A172 (cell line): ENCODE data around the gene TMEM203. TPM values are rescaled to one million over a fixed set of nuclear protein-coding genes. Genes with fewer than 3 reads are reported as not detected.

Experiments used
- DNase-seq: peaks from one replicate; pipeline ENCODE4 v3.0.0-alpha.2; 2015; ENCODE audit warnings: low spot score
- total RNA-seq: library from RNA; depleted of rRNA; stranded (reverse); fragments of >200 nt; shearing (Covaris generic); gene quantifications from 2 replicates; pipeline ENCODE4 v1.2.3, GENCODE V29; 2014

The TMEM203 gene
- total RNA-seq, 1 experiment from 2014 or later = 115 TPM

DNA sequence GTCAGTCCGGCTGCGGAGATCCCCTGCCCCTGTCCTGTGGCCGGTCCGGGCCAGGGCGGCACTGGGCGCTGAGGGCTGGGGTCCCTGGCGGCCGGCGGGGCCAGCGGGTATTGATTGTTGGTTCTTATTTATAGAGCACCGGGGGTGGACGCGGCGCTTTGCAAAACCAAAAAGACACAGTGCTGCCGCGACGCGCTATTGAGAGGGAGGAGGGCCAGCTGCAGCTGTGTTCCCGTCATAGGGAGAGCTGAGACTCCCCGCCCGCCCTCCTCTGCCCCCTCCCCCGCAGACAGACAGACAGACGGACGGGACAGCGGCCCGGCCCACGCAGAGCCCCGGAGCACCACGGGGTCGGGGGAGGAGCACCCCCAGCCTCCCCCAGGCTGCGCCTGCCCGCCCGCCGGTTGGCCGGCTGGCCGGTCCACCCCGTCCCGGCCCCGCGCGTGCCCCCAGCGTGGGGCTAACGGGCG lies 38.1 kb downstream of the TMEM203 start:
- DNase-seq = no peak

DNA sequence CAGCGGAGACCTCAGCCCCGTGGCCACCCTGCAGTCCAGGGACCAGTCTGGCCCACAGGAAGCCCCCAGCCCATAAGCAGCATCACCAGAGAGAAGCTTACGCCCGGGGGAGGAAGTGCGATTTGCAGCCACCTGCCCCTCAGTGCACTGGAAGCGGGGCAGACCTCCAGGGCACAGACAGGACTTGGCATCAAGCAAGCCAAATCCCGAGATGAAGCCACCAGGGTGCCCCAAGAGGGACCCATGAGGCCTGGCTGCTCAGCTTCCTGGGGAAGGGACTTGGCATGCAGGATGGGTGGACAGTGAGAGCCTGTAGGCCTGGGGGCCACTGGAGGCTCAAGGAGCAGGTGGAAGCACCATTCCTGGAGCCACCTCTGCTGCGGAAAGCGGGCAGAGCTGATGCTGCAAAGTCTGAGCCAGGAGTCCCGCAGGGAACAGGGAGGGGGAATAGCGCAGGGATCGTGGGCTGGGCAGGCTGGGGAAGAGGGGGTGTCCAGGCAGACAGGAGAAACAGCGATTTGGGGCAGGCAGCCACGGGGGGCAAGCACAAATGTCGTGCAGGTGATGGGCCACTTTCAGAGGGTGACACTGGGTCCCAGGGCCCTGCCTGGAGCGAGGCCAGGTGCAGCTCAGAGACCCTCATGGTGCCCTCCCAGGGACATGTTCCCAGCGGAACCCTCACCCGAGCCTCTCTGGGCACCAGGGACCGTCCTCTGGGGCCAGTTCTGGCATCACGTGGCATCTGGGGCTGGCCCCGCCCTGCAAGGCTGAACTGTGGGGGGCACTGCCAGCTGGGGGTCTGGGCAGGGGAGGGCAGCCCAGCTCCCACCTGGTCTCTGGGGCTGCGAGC lies 38.8 kb downstream of the TMEM203 start:
- DNase-seq = no peak

GRCh38 chr9:137165250-137165836 lies 40.1 kb downstream of the TMEM203 start:
- DNase-seq = no peak

DNA sequence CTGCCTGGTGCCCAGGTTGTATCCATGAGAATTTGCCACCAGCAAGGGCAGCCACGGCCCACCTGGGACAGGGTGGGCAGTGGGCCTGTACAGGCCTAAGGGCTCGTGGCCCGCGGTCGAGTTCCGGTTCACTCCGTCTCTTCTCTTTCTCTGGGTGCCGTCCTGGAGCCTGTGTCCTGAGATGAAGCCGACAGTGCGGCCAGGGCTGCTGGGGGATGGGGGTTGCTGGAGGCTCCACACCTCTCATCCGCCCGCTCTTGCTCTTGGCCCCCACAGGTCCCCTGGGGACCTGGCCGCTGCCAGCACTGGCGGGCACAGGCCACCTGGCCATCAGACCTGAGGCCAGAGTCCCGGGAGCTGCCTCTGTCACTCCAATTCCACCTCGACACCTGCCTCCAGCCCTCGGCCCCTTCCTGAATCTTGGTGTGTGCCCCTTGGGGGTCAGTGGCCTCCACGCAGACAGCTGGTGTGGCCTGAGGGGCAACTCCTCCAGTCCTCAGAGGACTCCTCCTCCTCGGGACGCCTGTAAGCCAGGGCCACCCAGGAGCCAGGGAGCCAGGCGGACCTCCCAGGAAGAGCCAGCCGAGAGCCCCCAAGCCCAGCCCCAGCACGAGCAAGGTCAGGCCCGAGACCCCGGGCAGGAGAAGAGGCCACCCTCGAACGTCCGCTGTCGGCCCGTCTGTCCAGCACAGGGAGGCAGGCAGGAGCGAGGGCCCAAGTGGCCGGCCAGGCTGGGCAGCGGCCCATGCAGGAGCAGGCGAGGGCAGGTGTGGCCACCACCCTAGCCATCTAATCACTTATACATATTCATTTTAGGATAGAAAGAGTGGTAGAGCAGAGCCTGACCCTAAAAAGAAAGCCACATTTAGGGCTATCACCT lies 40.8 kb downstream of the TMEM203 start:
- DNase-seq = no peak

DNA sequence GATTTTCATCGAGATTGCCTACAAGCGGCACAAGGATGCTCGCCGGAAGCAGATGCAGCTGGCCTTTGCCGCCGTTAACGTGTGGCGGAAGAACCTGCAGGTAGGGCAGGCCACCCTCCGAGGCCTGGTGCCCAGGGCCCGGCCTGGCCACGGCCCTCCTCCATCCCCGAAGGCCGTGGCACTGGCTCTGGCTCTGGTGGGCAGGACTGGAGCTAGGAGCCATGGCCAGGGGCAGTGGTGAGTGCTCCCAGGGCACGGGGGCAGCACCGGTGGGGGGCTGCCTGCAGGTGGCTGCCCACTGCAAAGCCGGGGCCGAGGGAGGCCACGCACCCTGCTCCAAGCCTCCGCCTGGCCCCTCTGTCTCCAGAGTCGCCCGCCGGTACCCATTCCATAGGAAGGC lies 41.6 kb downstream of the TMEM203 start:
- no peak for DNase-seq

GRCh38 chr9:137163365-137163715 lies 42.1 kb downstream of the TMEM203 start:
- DNase-seq = no peak

- no peak for DNase-seq
Measured at GRCh38 chr9:137162505-137163364, 42.7 kb downstream of the TMEM203 start.

DNA sequence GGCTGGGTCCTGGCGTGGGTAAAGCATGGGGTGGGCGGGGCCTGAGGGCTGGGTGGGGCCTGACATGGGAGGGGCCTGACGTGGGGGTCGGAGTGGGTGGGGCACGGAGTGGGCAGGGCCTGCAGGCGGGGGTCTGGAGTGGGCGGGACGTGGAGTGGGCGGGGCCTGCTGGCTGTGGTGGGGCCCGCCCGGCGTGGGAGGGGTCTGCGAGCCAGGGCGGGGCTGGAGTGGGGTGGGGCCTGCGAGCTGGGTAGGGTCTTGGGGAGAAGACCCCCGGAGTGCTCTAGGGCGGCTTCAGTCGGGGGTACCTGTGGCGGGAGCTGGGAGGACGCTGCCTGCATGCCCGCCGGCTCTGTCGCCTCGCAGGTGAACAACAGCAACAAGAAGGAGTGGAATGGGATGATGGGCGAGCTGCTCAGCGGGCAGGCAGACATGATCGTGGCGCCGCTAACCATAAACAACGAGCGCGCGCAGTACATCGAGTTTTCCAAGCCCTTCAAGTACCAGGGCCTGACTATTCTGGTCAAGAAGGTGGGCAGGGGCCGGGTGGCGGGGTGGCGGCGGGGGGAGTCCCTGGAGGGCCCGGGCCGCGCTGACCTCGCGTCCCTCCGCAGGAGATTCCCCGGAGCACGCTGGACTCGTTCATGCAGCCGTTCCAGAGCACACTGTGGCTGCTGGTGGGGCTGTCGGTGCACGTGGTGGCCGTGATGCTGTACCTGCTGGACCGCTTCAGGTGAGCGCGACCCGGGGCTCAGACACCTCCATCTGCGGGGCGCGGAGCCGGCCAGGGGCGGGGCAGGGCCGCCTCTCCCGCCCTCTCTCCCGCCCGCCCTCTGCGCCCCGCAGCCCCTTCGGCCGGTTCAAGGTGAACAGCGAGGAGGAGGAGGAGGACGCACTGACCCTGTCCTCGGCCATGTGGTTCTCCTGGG lies 43.6 kb downstream of the TMEM203 start:
- no peak for DNase-seq

GRCh38 chr9:137160716-137161557 lies 44.5 kb downstream of the TMEM203 start:
- no peak for DNase-seq

- no peak for DNase-seq
Measured at GRCh38 chr9:137160054-137160425, 45.4 kb downstream of the TMEM203 start.

DNA sequence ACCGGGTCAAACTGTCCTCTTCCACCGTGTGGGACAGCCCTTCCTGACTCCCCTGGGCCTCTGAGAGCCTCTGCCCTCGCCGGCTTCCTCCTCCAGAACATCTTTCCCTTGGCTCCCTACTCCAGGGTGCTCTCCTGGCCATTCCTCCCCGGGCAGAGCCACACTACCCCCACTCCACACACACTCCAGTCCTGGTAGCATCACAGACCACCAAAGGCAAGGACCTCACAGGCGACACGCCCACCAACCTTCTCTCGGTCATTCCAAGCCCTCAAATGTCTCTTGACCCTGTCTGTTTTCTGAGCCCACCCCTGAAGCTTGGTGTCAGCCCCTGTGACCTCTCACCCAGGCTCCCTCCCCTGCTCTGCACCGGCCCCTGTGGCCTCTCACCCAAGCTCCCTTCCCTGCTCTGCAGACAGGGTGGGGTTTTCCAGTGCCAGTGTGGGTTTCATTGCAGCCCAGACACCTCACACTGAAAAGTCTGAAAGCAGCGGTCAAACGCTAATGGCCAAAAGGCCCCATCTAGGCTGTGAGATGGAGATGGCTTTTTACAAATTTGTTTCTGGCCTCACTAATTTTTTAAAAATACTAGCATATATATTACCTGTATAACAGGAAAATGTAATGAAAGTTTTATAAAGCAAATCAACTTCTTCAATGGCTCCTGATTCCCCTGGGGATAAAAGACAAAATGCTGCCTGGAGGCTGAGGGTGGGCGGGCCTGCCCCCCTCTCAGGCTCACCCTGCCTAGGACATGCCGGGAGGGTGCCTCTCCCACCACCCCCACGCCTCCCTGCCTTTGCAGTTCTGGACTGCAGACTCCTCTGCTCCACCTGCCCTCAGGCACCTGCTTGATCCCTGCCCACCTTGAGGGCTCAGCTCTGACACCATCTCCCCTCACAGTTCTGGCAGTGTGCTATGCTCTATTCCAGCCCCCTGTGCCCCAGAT lies 46.1 kb downstream of the TMEM203 start:
- no peak for DNase-seq

DNA sequence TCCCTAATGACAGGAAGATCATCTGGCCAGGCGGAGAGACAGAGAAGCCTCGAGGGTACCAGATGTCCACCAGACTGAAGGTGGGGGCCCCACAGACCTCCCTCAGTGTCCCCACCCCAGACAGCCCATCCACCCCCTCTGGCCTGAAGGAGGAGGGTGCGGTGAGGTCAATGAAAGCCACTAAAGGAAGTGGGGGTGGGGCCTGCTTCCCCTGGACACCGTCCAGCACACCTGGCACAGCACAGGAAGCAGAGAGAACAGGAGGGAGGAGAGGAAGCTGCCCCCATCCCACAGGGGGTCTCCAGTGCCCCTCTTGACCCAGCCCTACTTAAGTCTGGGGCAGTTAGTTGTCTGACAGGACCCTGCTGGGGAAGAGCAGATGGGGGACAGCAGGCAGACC lies 46.8 kb downstream of the TMEM203 start:
- DNase-seq = no peak

DNA sequence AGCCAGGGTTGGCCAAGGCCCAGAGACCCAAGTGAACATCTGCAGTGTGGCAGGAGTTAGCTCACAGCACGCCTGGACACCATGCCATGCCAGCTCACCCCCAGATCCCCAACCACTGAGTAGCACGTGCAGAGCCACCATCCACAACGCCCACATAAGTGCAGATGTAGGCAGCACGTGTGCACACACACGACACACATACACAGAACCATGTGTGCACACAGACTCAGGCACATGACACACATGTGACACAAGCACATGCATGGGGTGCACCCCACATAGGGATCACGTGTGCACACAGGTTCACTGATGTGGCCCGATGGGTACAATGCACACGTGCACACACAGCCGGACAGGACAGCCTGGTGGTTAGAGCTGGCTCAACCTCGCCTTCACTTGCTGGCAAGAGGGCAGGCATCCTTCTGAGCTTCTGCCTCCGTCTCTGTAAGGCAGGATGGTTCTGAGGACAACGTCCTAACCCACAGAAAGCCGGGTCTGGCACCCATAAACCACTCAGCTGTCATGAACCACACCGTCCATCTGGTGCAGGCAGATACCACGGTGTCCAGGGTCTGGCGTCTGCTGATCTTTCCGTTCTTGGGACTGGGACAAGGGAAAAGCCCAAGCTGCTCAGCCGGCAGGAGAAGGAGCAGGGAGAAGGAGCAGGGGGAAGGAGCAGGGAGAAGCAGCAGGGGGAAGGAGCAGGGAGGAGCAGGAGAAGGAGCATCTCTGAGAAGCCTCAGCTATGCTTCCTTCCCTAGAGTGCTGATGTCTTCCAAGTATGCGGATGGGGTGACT lies 47.6 kb downstream of the TMEM203 start:
- no peak for DNase-seq

DNA sequence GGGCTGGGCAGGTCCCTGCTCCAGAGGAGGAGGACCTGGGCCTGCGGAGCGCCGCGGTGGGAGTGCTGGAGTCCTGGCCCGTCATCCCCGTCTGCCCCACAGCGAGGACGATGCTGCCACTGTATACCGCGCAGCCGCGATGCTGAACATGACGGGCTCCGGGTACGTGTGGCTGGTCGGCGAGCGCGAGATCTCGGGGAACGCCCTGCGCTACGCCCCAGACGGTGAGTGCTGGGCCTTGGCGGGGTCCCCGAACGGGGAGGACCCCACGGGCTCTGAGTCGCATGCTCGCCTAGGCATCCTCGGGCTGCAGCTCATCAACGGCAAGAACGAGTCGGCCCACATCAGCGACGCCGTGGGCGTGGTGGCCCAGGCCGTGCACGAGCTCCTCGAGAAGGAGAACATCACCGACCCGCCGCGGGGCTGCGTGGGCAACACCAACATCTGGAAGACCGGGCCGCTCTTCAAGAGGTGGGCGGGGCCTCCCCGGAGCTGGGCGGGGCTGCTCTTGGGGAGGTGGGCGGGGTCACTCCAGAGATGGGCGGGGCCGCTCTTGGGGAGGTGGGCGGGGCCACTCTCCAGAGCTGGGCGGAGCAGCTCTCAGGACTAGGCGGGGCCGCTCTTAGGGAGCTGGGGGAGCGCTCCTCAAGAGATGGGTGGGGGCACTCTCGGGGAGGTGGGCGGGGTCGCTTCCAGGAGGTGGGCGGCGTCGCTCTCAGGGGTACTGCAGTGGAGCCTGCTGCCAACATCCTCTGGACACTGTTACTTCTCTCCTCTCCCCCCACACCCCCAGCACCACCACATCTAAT lies 48.7 kb downstream of the TMEM203 start:
- DNase-seq = peak; percentile 34
